ENCODE measurements around the gene MARK1. TPM values are rescaled to one million over a fixed set of nuclear protein-coding genes. Genes with fewer than 3 reads are reported as not detected.

Gene MARK1
- 0.05 to 0.22 TPM (median 0.09 TPM) in 5 replicates for total RNA-seq (2022; extraction: Qiagen RNA extraction; ENCODE audit: low read depth)

DNA sequence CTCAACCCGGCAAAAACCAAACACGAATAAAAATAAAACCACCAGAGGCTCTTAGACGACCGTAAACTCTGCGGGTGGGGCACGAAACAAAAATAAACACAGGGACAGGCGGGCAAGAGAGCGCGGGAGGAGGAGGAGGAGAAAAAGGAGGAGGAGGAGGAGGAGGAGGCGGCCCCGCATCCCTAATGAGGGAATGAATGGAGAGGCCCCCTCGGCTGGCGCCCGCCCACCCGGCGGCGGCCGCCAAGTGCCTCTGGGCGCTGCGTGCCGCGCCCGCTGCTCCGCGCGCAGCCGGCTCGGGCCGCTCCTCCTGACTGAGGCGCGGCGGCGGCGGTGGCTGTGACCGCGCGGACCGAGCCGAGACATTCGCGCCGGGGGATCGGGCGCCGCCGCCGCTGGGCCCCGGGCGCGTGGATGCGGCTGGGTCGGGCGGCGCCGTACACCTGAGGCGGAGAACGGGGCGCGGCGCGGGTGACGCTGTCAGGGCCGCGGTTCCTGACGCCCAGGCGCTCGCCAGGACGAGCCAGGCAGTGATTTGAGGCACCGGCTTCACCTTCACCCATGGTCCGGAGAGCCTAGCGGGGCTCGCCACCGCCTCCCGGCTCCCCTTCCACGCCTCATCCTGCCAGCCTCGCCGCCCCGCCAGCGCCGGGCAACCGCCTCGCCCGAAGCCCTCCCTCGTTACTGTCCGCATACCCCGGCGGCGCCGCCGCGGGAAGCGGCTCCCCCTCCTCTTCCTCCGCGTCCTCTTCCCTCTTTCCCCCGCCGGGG is at the start of gene MARK1:
Gene MARK1 (plus strand): TSS at position 229 of the 771 bp plus-strand sequence. CDS start 687 bp downstream, outside the sequence.

DNA sequence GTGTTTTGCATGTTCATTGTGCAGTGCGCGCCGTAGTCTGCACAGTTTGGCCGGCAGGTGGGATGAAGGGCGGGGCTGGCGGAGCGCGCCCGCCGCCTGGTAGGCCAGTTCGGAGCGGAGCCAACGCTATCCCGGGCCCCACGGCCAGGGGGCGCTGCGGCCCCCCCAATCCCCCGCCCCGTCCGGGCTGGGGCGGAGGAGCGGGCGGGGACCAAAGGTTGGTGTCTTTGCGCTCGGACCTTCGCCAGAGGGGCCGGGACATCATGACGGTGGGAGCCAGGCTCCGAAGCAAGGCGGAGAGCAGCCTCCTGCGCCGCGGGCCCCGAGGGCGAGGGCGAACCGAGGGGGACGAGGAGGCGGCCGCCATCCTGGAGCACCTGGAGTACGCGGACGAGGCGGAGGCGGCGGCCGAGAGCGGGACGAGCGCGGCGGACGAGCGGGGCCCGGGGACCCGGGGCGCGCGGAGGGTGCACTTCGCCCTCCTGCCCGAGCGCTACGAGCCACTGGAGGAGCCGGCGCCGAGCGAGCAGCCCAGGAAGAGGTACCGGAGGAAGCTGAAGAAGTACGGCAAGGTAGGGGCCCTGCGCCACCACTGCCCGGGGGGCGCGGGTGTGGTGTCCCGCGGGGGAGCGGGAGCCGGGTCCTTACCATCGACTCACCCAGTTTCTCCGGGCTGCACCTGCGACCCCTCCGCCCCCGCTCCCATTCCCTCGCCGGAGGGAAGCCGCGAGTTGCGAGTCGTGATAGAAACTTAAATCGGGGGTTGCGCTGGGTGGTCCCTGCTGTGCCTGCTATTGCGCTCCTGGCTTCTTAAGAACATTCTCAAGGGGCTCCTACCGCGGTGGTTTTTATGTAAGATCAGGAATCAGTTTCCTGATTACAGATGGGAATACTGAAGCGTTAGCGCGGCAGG is 162.5 kb downstream of the MARK1 start, which contains the start of gene C1orf115:
Gene C1orf115 (plus strand): TSS at position 224 of the 913 bp plus-strand sequence. CDS start 40 bp downstream, at position 264.

Other genes with a start within 250 kb of the MARK1 start
- 4.9 to 6.8 TPM (median 5.7 TPM) in 5 replicates for gene C1orf115, start 162.2 kb downstream of the MARK1 start, total RNA-seq (2022; extraction: Qiagen RNA extraction; ENCODE audit: low read depth)
- gene MTARC2, start 220.2 kb downstream of the MARK1 start, total RNA-seq (2022; extraction: Qiagen RNA extraction; ENCODE audit: low read depth), result 11.1 to 13.7 TPM (median 12.9 TPM) in 5 replicates